Prostate gland (tissue), 2 donors: ENCODE results near the gene CPT1B.

Source experiments
- POLR2A ChIP-seq: fragments of 450-650 bp; IDR thresholded peaks from one replicate; pipeline ENCODE4 v1.6.1; 2016; ENCODE audit warnings: antibody characterized with exemption, mild to moderate bottlenecking
- TF ChIP-seq, protein P1 (sequence below), 4 experiments: fragments of 200-600 bp in 2 of 4; fragments of 450-650 bp in 2 of 4; sonication (generic) in 2 of 4; IDR thresholded peaks; 1 replicate in 3 of 4; 2 replicates in 1 of 4; pipeline ENCODE4 v1.5.1; 2016 to 2019; ENCODE audit warnings: antibody characterized with exemption in 4 of 4, mild to moderate bottlenecking in 2 of 4, moderate library complexity in 2 of 4

DNA sequence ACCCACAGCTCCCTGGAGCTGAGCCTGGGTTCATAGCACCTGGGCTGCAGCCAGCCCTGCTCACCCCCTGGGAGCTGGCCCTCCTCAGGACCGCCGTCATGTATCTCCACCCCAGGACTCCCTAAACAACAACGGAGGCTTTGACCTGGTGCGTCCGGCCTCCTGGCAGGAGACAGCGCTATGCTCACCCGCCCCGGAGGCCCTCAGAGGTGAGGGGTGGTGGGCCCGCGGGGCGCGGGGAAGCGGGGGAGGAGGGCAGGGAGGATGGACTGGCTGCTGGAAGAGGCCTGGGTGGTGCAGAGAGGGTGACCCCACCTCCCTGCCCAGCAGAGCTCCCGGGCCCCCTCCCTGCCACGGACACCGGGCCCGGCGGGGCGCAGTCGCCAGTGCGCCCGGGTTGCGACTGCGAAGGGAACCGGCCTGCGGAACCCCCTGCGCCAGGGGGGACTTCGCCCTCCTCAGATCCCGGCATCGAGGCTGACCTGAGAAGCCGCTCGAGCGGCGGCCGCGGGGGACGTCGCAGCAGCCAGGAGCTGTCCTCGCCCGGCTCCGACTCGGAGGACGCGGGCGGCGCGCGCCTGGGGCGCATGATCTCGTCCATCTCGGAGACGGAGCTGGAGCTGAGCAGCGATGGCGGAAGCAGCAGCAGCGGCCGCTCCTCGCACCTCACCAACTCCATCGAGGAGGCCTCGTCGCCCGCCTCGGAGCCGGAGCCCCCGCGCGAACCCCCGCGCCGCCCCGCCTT is 25.5 kb upstream of the CPT1B start:
- no peak for TF ChIP-seq POLR2A
- TF ChIP-seq, protein P1, sequence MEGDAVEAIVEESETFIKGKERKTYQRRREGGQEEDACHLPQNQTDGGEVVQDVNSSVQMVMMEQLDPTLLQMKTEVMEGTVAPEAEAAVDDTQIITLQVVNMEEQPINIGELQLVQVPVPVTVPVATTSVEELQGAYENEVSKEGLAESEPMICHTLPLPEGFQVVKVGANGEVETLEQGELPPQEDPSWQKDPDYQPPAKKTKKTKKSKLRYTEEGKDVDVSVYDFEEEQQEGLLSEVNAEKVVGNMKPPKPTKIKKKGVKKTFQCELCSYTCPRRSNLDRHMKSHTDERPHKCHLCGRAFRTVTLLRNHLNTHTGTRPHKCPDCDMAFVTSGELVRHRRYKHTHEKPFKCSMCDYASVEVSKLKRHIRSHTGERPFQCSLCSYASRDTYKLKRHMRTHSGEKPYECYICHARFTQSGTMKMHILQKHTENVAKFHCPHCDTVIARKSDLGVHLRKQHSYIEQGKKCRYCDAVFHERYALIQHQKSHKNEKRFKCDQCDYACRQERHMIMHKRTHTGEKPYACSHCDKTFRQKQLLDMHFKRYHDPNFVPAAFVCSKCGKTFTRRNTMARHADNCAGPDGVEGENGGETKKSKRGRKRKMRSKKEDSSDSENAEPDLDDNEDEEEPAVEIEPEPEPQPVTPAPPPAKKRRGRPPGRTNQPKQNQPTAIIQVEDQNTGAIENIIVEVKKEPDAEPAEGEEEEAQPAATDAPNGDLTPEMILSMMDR (IDR thresholded peaks at IDR 0.05): no peak
